MG63 (cell line): ENCODE results near the gene DRC7. TPM values are rescaled to one million over a fixed set of nuclear protein-coding genes. Genes with fewer than 3 reads are reported as not detected.
"Not testable (repeated sequence)": the region's sequence is repeated elsewhere in the genome, so short reads cannot be mapped to it uniquely, and the experiment has no call there.

Experiments used
- DNase-seq: peaks from one replicate; pipeline ENCODE4 v3.0.0-alpha.2; 2020
- H3K27me3 ChIP-seq: fragments of 250-450 bp; sonication (Bioruptor Pico); 2 replicates; pipeline ENCODE4 v1.5.1; 2020; ENCODE audit warnings: mild to moderate bottlenecking, moderate library complexity
- H3K36me3 ChIP-seq: fragments of 250-450 bp; sonication (Bioruptor Pico); 2 replicates; pipeline ENCODE4 v1.5.1; 2020; ENCODE audit warnings: mild to moderate bottlenecking, moderate library complexity
- H3K4me3 ChIP-seq: fragments of 250-450 bp; sonication (Bioruptor Pico); 2 replicates; pipeline ENCODE4 v1.5.1; 2020; ENCODE audit warnings: mild to moderate bottlenecking, moderate library complexity
- H3K9me3 ChIP-seq: fragments of 250-450 bp; sonication (Bioruptor Pico); 2 replicates; pipeline ENCODE4 v1.5.1; 2020; ENCODE audit warnings: mild to moderate bottlenecking, moderate library complexity
- total RNA-seq: library from RNA; depleted of rRNA; stranded (reverse); fragments of >200 nt; shearing (Covaris generic); gene quantifications from 2 replicates; pipeline ENCODE4 v1.2.3, GENCODE V29; 2014; ENCODE audit warnings: low replicate concordance

Gene DRC7
- total RNA-seq, 1 experiment from 2014 or later = not detected

GRCh38 chr16:57711993-57712392 is 17.4 kb downstream of the DRC7 start:
- Histone ChIP-seq H3K9me3 (no peaks in the 10 kb centered on the region), H3K27me3 (peaks cover 60% of the 10 kb centered on the region), H3K36me3 (no peaks in the 10 kb centered on the region), H3K4me3 (no peak overlapping the region)
- no peak for DNase-seq

DNA sequence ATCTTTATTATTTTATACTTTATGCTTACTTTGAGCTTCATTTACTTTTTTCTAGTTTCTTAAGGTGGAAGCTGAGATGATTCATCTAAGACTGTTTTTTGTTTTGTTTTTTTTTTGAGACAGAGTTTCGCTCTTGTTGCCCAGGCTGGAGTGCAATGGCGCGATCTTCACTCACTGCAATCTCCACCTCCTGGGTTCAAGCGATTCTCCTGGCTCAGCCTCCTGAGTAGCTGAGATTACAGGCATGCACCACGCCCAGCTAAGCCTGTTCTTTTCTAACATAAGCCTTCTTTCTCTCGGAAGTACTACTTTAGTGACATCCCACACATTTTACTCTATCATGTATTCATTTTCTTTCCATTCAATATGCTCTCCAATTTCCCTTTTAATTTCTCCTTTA is 18.0 kb downstream of the DRC7 start:
- DNase-seq, H3K36me3 ChIP-seq, H3K4me3 ChIP-seq, H3K9me3 ChIP-seq: not testable (repeated sequence)
- H3K27me3 ChIP-seq = peaks cover 60% of the 10 kb centered on the region

DNA sequence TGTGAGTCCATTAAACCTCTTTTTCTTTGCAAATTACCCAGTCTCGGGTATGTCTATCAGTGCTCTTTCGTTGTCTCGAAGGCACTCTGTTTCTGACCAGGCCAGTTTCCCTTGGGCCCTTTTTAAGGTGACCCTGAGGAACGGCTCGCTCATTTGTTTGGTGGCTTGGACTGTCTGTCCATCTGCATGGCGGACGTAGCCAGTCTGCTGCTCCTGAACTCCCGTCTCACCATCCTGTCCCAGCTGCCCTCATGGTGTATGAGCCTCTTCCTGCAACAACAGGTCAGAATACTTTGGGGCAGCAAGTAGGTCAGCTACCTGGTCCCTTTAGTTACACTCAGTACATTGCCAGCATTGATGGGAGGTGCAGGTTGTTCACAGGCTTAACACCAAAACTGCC is 19.0 kb downstream of the DRC7 start:
- Histone ChIP-seq H3K27me3 (peaks cover 60% of the 10 kb centered on the region), H3K4me3 (no peak overlapping the region), H3K36me3 (no peaks in the 10 kb centered on the region), H3K9me3 (no peaks in the 10 kb centered on the region)
- no peak for DNase-seq

DNA sequence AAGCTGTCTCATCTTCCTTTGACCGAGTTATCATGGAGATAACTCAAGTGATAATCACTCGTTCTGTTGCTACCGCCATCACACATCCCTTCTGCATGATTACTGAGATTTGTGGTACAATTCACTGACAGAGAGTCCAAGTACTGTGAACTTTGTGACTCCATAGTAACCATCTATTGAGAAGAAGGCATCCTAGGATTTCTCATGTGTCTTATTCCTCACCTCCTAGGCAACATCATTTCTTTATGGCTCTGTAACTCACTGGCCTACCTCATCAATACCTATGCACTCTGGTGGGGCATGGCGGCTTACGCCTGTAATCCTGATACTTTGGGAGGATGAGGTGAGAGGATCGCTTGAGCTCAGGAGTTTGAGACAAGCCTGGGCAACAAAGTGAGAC is 19.4 kb downstream of the DRC7 start:
- no peak overlapping the region for H3K4me3 ChIP-seq
- no peaks in the 10 kb centered on the region for H3K36me3 ChIP-seq
- peaks cover 59% of the 10 kb centered on the region for H3K27me3 ChIP-seq
- no peaks in the 10 kb centered on the region for H3K9me3 ChIP-seq
- DNase-seq = no peak

- DNase-seq = peak; percentile 67
- no peaks in the 10 kb centered on the region for H3K36me3 ChIP-seq
These were observed 25.6 kb downstream of the DRC7 start for GRCh38 chr16:57720142-57720575.

DNA sequence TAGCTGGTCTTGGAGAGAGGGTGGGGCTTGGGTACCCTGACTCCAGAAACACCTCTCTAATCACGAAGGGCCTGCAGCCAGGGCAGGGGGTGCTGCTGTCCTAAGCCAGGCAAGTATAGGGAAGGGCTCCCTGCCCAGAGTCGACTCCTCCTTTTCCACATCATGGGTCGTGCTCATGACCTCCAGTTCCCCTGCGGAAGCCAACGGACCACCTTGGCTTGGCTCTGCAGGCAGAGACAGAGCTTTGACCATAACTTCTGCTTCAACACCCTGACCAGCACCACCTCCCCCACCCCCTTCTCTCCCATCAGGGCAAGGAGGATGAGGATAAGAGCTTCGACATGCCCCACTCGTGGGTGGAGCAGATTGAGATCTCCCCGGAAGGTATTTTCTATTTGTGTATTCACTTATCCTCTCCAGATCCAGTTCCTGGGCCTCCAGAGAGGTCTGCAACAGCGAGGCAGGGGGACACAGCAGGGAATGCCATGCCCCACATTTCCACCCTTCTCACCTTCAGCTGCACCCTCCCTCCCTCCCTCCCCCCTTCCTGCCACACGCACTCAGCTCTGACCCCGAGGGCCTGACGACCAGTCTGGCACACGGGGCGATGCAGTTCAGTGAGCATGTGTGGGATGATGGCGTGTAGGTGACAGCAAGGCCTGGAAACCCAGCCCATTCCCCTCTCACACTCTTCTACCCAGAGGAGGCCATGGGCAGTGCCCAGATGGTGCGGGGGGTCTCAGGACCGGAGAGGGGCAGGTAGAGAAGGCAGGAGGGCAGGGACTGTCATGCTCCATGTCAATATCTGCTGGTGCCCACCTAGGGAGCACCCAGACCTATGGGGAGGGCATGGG is 27.0 kb downstream of the DRC7 start:
- H3K9me3 ChIP-seq = no peaks in the 10 kb centered on the region
- H3K36me3 ChIP-seq = no peaks in the 10 kb centered on the region
- H3K27me3 ChIP-seq = no peaks in the 10 kb centered on the region
- H3K4me3 ChIP-seq = no peak overlapping the region
- no peak for DNase-seq

More at GRCh38 chr16:57720142-57720575, 25.6 kb downstream of the DRC7 start:
- Histone ChIP-seq H3K9me3 (no peaks in the 10 kb centered on the region), H3K4me3 (no peak overlapping the region), H3K27me3 (peaks cover 5% of the 10 kb centered on the region)

GRCh38 chr16:57722210-57722499 is 27.5 kb downstream of the DRC7 start:
- no peak for DNase-seq
- Histone ChIP-seq H3K9me3 (no peaks in the 10 kb centered on the region), H3K36me3 (no peaks in the 10 kb centered on the region), H3K27me3 (no peaks in the 10 kb centered on the region), H3K4me3 (no peak overlapping the region)

GRCh38 chr16:57722651-57723050 is 28.0 kb downstream of the DRC7 start:
- H3K9me3 ChIP-seq = no peaks in the 10 kb centered on the region
- DNase-seq = no peak
- no peak overlapping the region for H3K4me3 ChIP-seq

DNA sequence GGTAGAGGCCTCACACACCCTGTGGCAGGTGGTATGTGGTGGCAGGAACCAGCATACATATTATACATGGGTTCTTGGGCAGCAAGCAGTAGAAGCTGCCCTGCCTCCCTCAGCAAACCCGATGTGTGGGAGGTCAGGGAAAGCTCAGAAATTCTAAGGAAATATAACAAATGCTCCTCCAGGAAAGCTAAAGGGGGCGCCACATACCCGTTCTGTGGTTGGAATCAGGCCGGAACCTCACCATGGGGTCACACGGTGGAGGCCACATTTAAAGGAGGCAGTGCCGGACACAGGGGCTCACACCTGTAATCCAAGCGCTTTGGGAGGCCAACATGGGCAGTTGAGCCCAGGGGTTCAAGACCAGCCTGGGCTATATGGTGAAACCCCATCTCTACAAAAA is 28.6 kb downstream of the DRC7 start:
- Histone ChIP-seq H3K9me3 (no peaks in the 10 kb centered on the region), H3K4me3 (no peak overlapping the region), H3K27me3 (no peaks in the 10 kb centered on the region), H3K36me3 (no peaks in the 10 kb centered on the region)
- DNase-seq = peak; percentile 30

More at GRCh38 chr16:57722651-57723050, 28.0 kb downstream of the DRC7 start:
- Histone ChIP-seq H3K27me3 (no peaks in the 10 kb centered on the region), H3K36me3 (no peaks in the 10 kb centered on the region)

DNA sequence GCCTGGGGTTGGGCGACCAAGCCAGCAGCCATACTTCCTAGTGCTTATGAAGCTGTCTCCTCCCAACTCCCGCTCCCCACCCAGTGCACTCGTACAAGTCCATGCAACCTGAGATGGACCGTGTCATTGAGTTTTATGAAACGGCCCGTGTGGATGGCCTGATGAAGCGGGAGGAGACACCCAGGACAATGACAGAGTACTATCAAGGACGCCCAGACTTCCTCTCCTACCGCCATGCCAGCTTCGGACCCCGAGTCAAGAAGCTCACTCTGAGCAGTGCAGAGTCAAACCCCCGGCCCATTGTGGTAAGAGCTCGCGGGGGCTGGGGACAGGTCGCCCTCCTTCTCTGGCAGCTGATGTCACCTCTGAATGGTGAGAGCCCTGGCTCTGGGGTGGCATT is 29.9 kb downstream of the DRC7 start:
- no peaks in the 10 kb centered on the region for H3K9me3 ChIP-seq
- H3K36me3 ChIP-seq = no peaks in the 10 kb centered on the region
- DNase-seq = no peak
- no peak overlapping the region for H3K4me3 ChIP-seq
- H3K27me3 ChIP-seq = no peaks in the 10 kb centered on the region

GRCh38 chr16:57725151-57725550 is 30.5 kb downstream of the DRC7 start:
- Histone ChIP-seq H3K9me3 (no peaks in the 10 kb centered on the region), H3K4me3 (no peak overlapping the region), H3K36me3 (no peaks in the 10 kb centered on the region), H3K27me3 (no peaks in the 10 kb centered on the region)
- no peak for DNase-seq

DNA sequence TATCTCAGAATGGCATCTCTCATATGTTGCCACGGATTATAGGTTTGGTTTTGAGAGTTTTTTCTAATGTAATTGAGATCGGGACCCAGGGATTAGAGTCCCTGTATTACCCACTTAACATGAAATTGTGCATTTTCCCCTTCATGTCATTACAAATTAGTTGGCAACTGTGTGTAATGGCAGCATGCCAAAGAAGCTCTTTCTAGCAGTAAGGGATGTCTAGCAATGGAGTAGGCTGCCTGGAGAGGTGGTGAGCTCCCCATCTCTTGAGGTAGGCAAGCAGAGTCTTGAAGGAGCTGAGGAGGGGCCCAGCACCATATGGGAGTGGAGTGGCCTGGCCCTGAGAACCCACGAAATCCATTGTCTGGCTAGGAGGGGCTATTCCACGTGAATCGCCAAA is 30.9 kb downstream of the DRC7 start:
- H3K9me3 ChIP-seq = no peaks in the 10 kb centered on the region
- no peaks in the 10 kb centered on the region for H3K36me3 ChIP-seq
- no peaks in the 10 kb centered on the region for H3K27me3 ChIP-seq
- DNase-seq = no peak
- H3K4me3 ChIP-seq = no peak overlapping the region

GRCh38 chr16:57725976-57726375 is 31.4 kb downstream of the DRC7 start:
- Histone ChIP-seq H3K9me3 (no peaks in the 10 kb centered on the region), H3K36me3 (no peaks in the 10 kb centered on the region), H3K4me3 (no peak overlapping the region), H3K27me3 (no peaks in the 10 kb centered on the region)
- no peak for DNase-seq

DNA sequence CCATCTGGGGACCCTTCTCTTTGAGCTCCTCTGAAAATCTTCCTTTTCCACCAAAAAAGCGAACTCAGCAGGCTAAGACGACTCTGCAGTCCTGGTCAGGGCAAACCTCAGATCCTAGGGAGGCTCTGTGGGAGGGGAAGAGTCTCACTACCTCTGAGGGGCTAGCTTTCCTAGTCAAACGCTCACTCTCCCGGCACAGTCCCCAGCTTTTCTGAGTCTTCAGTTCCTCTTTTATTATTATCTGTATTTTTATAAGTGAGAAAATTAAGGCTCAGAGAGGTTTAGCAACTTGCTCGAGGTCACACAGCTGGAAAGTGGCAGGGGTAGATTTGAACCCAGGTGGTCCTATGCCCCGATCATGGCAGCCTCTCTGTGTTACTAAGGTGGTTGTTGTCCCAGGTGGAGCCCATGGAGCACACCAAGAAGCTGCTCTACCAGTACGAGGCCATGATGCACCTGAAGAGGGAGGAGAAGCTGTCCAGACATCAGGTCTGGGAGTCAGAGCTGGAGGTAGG is 31.9 kb downstream of the DRC7 start:
- Histone ChIP-seq H3K9me3 (no peaks in the 10 kb centered on the region), H3K4me3 (no peak overlapping the region), H3K36me3 (no peaks in the 10 kb centered on the region), H3K27me3 (no peaks in the 10 kb centered on the region)
- no peak for DNase-seq

DNA sequence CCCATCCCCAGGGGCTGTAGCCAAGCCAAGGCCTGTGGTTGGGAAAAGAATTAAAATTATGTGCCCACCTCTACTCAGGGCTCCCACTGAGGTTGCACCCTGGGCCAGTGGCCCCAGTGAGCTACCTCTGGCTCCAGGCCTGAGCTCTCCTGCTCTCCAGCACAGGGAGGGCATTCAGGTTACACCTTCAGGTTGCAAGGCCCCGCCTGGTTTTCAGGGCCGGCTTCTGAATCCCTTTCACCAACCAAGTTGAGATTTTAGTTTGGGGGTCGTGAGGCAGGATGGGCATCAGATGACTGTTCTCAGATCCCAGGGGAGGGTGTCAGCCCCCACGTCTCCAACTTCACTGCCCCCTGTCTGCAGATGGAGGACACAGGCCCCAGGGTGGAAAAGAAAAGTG is 33.0 kb downstream of the DRC7 start:
- H3K36me3 ChIP-seq = no peaks in the 10 kb centered on the region
- H3K27me3 ChIP-seq = no peaks in the 10 kb centered on the region
- H3K4me3 ChIP-seq = no peak overlapping the region
- peaks cover 2% of the 10 kb centered on the region; the same call in 1 of the 2 replicates for H3K9me3 ChIP-seq
- DNase-seq = no peak

GRCh38 chr16:57728336-57729181 is 34.0 kb downstream of the DRC7 start:
- no peak for DNase-seq
- no peaks in the 10 kb centered on the region for H3K36me3 ChIP-seq
- peaks cover 2% of the 10 kb centered on the region; the same call in 1 of the 2 replicates for H3K9me3 ChIP-seq

GRCh38 chr16:57729182-57729484 is 34.5 kb downstream of the DRC7 start:
- DNase-seq = no peak
- no peaks in the 10 kb centered on the region for H3K27me3 ChIP-seq
- H3K4me3 ChIP-seq = no peak overlapping the region
- no peaks in the 10 kb centered on the region for H3K36me3 ChIP-seq
- H3K9me3 ChIP-seq = peaks cover 2% of the 10 kb centered on the region; the same call in 1 of the 2 replicates

More at GRCh38 chr16:57728336-57729181, 34.0 kb downstream of the DRC7 start:
- Histone ChIP-seq H3K4me3 (no peak overlapping the region), H3K27me3 (no peaks in the 10 kb centered on the region)
